ENCODE data around the gene TMEM134.

- TF ChIP-seq CTCF (IDR thresholded peaks at IDR 0.05; ENCODE audit: low read depth, low read length, poor library complexity, severe bottlenecking) (no peak), EZH2phosphoT487 (IDR thresholded peaks at IDR 0.05; ENCODE audit: borderline replicate concordance, low read length) (no peak)
Observed at GRCh38 chr11:67463186-67463585, 5.9 kb downstream of the TMEM134 start.
